ES-I3 (cell line): Measurements from ENCODE around the gene INHBB.
A peak's percentile ranks its signal among the peaks of the same experiment; 100 is the strongest.

Experiments used
- H3K36me3 ChIP-seq: 2 replicates; pipeline ENCODE4 v1.6.1; 2013; ENCODE audit warnings: mild to moderate bottlenecking, low read length, control low read depth, moderate library complexity; ENCODE audit not compliant: insufficient read depth
- H3K4me1 ChIP-seq: 2 replicates; pipeline ENCODE4 v1.6.1; 2013; ENCODE audit warnings: mild to moderate bottlenecking, control low read depth, low read length; ENCODE audit not compliant: insufficient read depth
- H3K9ac ChIP-seq: 2 replicates; pipeline ENCODE4 v1.6.1; 2013; ENCODE audit warnings: low read depth, mild to moderate bottlenecking, low read length, moderate library complexity
- H3K9me3 ChIP-seq: 2 replicates; pipeline ENCODE4 v1.6.1; 2013; ENCODE audit warnings: mild to moderate bottlenecking, low read length, moderate library complexity; ENCODE audit not compliant: control insufficient read depth, insufficient read depth

Gene INHBB

DNA sequence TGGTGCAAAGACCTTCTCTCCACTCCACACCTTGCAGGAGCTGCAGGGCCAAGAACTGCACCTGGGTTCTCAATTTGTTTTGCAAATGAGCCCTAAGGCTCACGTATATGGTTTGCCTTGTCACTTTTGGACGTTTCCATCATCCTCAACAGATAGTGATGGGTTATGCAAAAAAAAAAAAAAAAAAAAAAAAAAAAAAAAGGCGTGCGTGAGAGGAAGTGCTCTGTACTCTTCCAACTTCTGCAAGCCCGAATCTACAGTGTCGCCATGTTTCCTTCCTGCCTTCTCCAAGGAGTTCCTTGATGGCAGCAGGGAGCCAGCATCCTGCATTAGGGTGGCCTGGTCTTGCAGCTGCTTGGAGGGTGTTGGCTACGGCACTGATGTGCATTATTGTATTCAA lies 4.0 kb upstream of the INHBB start:
- H3K4me1 ChIP-seq: no peaks in the 10 kb centered on the region; the same call in 1 of the 2 replicates
- H3K36me3 ChIP-seq: no peaks in the 10 kb centered on the region
- H3K9me3 ChIP-seq: no peaks in the 10 kb centered on the region
- H3K9ac ChIP-seq: no peak overlapping the region

DNA sequence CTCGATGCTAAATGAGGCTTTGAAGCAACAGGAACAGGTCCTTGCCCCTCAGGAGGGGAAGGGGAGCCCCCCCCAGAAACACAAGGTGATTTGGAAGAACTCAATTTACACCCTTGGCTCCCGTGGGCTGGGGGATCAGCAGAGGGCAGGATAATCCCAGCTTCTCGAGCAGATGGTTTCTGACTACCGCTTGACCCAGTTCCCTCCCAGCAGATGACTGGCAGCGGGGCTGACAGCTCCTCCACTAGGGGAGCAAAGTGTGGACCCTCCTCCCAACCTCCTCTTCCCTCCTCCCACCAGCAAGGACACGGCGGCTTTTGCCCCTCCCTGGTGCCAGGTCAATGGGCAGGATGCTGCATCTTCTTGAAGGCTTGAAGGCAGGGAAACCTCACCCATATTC lies 3.5 kb upstream of the INHBB start:
- H3K9ac ChIP-seq: no peak overlapping the region
- no peaks in the 10 kb centered on the region for H3K36me3 ChIP-seq
- H3K9me3 ChIP-seq: no peaks in the 10 kb centered on the region
- H3K4me1 ChIP-seq: no peaks in the 10 kb centered on the region; the same call in 1 of the 2 replicates

DNA sequence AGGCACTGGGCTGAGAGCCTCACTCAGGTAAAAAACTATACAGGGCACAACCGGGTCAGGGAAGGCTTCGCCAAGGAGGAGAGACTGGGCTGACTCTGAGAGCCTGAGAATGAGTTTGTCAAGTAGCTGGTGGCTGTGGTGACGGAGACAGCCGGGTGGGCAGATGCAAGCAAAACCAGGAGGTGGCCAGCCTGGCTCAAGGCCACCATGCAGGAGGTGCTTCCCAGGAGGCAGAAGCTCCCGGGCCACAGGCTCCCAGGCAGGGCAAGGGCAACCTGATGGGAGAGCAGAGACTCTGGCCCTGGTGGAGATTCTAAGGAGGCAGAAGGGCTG lies 2.9 kb upstream of the INHBB start:
- Histone ChIP-seq H3K9me3 (no peaks in the 10 kb centered on the region), H3K36me3 (no peaks in the 10 kb centered on the region), H3K4me1 (peaks cover 4% of the 10 kb centered on the region), H3K9ac (no peak overlapping the region)

DNA sequence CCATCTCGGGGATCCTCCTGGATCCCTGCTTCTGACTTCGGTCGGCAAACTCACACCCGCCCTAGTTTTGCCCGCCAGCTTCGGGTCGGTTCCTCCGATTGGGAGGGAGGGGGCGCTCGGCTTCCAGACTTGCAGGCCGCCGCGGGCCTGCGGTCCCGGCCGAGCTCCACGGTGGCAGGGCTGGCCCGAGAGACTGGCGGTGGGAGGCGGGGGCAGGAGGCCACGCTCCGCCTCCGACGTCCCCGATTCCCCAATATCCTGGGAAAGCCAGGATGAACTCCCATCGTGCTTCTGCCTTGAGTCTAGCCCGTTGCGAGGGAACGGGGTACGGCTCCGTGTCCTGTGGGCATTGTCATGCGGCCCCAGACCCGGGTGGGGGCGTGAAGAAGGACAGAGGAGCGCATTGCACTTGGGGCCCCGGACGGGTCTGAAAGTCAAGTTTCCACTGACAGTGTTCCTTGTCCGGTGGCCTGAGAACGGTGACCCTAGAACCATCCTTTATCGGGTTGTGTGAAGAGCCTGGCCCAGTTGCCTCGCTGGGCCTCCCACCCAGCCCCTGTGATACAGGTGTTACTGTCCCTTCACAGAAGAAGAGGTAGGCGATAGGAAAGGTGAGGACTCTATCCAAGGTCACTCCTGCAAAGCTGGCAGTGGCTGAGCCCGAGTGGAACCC lies 2.4 kb upstream of the INHBB start:
- Histone ChIP-seq H3K9ac (peak overlapping the region; percentile 35; the same call in 1 of the 2 replicates), H3K9me3 (no peaks in the 10 kb centered on the region), H3K36me3 (no peaks in the 10 kb centered on the region), H3K4me1 (peaks cover 7% of the 10 kb centered on the region)

DNA sequence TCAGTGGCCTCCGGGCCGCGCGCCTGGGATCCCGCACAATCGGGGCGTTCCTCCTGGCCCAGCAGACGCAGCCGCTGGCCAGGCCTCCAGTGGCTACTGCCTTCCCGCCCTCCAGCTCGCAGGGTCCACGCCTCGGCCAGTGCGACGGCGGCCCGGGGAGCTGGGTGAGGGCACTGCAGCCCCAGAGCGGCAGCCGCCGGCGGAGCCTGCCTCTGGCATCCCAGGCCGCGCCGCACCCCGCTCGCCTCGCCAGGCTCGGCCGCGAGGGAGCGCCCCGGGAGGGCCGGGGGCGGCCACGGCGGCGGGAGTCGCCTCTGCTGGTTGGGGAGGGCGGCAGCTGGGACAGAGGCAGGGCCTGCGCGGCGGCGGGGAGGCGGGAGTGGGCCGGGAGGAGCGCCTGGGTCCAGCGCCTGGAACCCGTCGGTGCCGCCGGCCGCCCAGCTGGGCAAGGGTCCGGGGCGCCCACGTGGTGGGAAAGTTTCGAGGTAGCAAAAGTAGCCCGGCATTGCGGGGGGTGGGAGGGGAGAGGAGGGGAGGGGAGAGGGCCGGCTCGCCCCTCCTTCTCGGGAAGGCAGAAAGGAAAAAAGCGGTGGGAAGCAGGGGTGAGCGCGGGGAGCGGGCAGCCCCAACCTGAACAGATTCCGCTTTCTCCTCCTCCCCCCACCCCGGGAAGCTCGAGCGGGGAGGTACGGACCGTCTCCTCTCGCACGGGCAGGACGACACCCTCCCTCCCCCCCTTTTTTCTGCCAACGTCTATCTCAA lies 1.5 kb upstream of the INHBB start:
- H3K9ac ChIP-seq: peak overlapping the region; percentile 44; the same call in 1 of the 2 replicates
- H3K9me3 ChIP-seq: no peaks in the 10 kb centered on the region
- no peaks in the 10 kb centered on the region for H3K36me3 ChIP-seq
- peaks cover 7% of the 10 kb centered on the region for H3K4me1 ChIP-seq

DNA sequence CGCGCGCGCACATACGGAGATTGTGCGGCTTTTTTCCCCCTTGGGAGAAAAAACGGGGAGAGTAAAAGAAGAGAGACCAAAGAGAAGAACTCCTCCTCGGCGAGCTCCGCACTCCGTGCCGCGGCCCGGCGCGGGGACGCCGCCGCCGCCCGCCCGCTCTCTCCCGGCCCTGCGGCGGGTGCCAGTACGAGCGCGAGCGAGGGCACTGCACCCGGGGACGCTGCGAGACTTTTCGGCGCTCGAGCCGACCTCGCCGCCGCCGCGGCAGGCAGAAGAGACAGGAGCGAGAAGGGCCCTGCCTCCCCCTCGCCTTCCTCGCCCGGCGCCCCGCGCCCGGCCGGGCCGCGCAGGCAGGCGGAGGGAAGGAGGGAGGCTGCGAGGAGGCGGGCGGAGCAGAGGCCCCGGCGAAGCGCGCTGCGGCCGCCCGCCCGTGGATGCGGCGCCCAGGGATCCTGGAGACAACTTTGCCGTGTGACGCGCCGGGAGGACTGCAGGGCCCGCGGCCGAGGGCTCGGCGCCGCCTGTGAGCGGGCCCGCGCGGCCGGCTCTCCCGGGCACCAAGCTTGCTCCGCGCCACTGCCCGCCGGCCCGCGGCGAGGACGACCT lies 857 bp upstream of the INHBB start:
- Histone ChIP-seq H3K9ac (peak overlapping the region; percentile 44), H3K4me1 (peaks cover 7% of the 10 kb centered on the region), H3K36me3 (no peaks in the 10 kb centered on the region), H3K9me3 (no peaks in the 10 kb centered on the region)

DNA sequence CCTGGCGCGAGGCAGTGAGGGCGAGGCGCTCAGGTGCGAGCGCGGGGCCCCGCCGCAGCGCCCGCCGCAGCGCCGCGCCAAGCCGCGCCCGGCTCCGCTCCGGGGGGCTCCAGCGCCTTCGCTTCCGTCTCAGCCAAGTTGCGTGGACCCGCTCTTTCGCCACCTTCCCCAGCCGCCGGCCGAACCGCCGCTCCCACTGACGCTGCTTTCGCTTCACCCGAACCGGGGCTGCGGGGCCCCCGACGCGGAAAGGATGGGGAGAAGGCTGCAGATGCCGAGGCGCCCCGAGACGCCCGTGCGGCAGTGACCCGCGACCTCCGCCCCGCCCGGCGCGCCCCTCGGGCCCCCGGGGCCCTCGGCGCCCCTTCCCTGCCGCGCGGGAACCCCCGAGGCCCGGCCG lies 328 bp upstream of the INHBB start:
- Histone ChIP-seq H3K36me3 (no peaks in the 10 kb centered on the region), H3K4me1 (peaks cover 7% of the 10 kb centered on the region), H3K9ac (peak overlapping the region; percentile 44), H3K9me3 (no peaks in the 10 kb centered on the region)

DNA sequence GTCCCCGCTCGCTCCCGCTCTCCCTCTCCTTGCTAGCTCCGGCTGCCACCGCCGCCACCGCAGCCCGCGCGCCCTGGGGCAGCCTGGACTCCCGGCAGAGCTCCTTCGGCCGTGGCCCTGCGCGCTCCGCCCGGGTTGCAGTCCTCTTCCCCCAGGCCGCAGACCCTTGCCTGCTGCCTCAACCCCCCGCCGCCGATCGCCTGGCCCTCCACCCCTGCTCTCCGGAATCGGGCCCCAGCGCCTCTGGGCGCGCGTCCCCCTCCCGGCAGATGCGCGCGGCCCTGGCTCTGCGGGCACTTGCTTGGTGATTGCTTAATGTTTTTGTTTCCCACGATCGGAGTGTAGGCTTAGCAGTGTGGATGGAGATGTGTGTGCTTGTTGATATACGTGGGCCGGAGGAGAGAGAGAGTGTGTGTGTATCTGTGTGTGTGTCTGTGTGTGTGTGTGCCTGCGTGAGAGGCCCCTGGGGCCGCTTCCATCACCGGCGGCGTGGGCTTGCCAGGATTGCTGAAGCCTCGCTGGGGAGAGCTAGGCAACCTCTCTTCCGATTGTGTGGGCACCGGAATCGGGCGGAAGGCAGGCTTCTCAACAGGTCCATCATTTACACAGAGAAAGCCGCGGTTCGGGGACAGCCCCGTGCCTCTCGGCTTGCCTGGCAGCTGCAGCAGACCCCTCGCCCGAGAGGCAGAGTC lies 877 bp downstream of the INHBB start:
- H3K9ac ChIP-seq: peak overlapping the region; percentile 51; the same call in 1 of the 2 replicates
- H3K4me1 ChIP-seq: peaks cover 7% of the 10 kb centered on the region
- H3K36me3 ChIP-seq: no peaks in the 10 kb centered on the region
- no peaks in the 10 kb centered on the region for H3K9me3 ChIP-seq

DNA sequence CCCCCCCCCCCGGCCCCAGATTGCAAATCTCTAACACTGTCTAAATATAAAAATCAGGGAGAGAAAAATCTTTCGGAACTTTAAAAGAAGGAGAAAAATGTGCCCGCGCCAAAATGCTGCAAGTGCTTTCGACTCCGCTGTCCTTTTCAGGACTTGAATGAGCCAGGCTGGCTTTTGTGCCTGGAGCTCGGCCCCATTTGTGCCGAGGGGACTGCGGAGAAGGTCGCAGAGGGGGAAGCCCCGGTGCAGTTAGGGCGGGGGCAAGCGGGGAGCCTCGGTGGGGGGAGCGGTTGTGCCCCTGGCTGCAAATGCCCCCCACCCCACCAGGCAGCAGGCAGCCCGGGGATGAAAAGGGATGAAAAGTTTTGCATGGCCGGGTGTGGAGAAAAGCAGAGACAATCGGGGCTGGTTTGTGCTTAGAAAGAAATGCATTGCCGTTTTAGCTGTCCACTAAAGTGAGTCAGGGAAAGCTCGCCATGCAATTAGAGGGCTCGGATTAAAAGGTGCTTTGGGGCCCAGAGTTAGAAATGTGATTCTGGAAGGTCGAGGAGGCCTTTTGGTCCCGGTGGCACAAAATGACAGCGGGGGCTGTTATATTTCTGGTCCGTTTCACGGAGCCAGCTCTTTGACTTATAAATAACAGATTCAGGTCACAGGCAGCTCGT lies 1.6 kb downstream of the INHBB start:
- H3K36me3 ChIP-seq: no peaks in the 10 kb centered on the region
- H3K4me1 ChIP-seq: peaks cover 7% of the 10 kb centered on the region
- H3K9me3 ChIP-seq: no peaks in the 10 kb centered on the region

DNA sequence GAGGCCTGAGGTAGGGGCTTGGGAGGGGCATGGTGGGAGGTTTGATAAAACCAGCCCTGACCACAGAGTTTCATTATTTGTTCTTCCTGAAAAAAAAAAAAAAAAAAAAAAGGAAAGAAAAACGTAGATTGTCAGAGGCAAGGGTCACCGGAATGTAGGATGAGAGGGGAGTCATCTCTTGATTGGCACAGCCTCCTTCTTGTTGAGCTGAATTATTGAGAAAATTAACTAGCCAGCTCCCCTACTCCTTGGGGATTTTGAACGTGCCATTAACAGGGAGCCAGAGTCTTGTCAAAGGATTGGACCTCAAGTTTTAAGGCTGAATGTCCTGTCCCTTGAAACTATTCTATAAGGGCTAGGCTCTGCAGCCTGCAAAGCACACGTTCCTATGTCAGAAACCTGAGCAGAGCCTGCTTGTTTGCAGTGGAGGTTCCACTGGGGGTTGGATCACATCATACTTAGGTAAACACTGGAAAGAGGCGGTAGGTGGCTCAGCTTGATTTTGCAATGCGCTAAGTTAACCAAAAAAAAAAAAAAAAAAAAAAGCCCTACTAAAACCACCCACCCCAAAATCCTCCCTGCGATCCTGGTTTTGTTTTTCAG lies 2.3 kb downstream of the INHBB start:
- no peaks in the 10 kb centered on the region for H3K9me3 ChIP-seq
- peaks cover 7% of the 10 kb centered on the region for H3K4me1 ChIP-seq
- H3K36me3 ChIP-seq: no peaks in the 10 kb centered on the region
- H3K9ac ChIP-seq: no peak overlapping the region

More for the DNA sequence above, 1.6 kb downstream of the INHBB start:
- peak overlapping the region; percentile 51; the same call in 1 of the 2 replicates for H3K9ac ChIP-seq

DNA sequence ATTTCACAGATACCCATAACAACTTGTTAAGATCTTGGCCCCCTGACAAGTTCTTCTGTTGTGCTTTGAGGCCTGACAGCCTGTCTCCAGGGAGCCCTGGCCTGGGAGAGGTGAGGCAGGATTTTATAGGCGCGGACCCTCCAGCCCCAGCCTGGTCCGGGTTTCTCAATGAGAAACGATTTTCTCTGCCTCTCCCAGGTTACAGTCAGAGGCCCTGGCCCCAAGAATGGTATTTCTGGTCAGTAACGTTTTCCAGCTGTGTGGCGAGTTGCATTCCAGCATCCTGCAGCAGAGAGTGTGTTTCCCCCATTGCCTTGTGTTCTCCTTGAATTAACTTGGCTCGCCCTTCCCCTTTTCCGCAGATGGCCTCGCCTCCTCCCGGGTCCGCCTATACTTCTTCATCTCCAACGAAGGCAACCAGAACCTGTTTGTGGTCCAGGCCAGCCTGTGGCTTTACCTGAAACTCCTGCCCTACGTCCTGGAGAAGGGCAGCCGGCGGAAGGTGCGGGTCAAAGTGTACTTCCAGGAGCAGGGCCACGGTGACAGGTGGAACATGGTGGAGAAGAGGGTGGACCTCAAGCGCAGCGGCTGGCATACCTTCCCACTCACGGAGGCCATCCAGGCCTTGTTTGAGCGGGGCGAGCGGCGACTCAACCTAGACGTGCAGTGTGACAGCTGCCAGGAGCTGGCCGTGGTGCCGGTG lies 3.0 kb downstream of the INHBB start:
- Histone ChIP-seq H3K36me3 (no peaks in the 10 kb centered on the region), H3K9ac (no peak overlapping the region), H3K4me1 (peaks cover 7% of the 10 kb centered on the region)

DNA sequence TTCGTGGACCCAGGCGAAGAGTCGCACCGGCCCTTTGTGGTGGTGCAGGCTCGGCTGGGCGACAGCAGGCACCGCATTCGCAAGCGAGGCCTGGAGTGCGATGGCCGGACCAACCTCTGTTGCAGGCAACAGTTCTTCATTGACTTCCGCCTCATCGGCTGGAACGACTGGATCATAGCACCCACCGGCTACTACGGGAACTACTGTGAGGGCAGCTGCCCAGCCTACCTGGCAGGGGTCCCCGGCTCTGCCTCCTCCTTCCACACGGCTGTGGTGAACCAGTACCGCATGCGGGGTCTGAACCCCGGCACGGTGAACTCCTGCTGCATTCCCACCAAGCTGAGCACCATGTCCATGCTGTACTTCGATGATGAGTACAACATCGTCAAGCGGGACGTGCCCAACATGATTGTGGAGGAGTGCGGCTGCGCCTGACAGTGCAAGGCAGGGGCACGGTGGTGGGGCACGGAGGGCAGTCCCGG lies 3.5 kb downstream of the INHBB start:
- H3K9me3 ChIP-seq: no peaks in the 10 kb centered on the region
- H3K4me1 ChIP-seq: peaks cover 7% of the 10 kb centered on the region; the same call in 1 of the 2 replicates
- no peak overlapping the region for H3K9ac ChIP-seq
- no peaks in the 10 kb centered on the region for H3K36me3 ChIP-seq

More for the DNA sequence above, 3.0 kb downstream of the INHBB start:
- H3K9me3 ChIP-seq: no peaks in the 10 kb centered on the region

DNA sequence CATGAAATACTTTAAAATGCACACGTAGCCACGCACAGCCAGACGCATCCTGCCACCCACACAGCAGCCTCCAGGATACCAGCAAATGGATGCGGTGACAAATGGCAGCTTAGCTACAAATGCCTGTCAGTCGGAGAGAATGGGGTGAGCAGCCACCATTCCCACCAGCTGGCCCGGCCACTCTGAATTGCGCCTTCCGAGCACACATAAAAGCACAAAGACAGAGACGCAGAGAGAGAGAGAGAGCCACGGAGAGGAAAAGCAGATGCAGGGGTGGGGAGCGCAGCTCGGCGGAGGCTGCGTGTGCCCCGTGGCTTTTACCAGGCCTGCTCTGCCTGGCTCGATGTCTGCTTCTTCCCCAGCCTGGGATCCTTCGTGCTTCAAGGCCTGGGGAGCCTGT lies 4.1 kb downstream of the INHBB start:
- Histone ChIP-seq H3K36me3 (no peaks in the 10 kb centered on the region), H3K4me1 (peaks cover 7% of the 10 kb centered on the region; the same call in 1 of the 2 replicates), H3K9me3 (no peaks in the 10 kb centered on the region), H3K9ac (no peak overlapping the region)
